Stimulated activated CD8-positive, alpha-beta memory T cell treated with anti-CD3 and anti-CD28 coated beads, Interleukin-15, amount 100 ng/mL, for 24 hours (primary cell): ENCODE measurements around the gene ZNF19.

Experiments
- DNase-seq: peaks from one replicate; pipeline ENCODE4 v3.0.0-alpha.2; 2020; ENCODE audit warnings: low read depth

Gene ZNF19

DNA sequence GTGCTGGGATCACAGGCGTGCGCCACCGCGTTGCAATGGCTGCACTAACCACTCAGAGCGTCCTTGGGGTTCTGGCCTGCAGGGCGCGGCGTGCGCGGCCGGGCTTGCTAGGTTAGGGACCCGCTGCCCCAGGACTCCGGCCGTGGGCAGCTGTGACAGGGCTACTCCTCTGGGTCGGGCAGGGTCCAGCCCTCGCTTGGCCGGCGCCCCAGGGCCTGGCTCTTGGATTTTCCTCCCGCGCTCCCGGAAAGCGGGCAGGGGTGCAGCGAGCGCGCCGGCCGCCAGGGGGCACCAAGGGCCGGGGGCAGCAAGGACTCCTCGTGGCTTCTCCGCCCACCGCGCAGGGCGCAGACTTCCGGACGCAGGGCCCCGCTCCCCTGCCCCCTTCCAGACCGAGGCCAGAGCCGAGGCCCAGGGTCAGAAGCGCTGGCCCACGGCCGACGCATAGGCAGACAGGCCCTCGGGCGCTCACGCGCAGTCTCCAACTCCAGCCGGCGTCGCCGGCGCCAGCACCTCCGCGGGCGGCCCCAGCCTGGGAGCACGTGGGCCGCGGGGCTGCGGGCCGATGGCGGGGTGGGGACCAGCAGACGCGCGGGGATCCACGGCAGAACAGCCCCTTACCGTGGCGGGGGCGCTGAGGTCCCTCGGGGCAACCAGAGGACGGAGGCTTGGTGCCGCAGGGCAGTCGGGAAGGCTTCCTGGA is 47.6 kb downstream of the ZNF19 start:
- DNase-seq: no peak

DNA sequence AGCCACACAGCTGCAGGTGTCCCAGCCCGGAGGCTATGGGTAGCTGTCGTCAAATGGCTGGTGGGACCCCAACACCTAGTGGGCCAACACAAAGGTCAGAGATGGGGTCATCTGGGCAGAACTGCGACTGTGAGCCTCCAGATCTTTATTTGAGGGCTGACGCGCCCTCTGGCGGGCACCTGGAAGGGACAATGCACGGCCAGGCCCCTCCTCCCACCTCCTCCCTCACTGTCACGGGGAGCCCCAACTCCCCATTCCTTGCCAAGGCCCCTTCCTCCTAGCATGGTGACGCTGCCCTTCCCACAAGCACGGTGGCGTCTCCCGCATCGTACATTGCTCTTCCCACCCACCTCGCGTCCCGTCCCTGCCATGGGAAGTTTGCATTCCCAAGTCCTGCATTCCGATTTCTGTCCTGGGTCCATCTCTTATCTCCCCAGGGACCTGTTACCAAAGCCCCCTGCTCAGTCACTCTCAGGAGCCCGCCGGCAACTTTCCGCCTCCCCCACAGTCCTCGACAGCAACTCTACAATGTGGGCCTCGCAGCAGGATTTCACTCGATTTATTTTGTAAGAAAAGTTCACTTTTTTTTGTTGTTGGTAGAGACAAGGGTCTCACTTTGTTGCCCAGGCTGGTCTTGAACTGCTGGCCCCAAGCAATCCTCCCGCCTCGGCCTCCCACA is 48.3 kb downstream of the ZNF19 start:
- DNase-seq: no peak

DNA sequence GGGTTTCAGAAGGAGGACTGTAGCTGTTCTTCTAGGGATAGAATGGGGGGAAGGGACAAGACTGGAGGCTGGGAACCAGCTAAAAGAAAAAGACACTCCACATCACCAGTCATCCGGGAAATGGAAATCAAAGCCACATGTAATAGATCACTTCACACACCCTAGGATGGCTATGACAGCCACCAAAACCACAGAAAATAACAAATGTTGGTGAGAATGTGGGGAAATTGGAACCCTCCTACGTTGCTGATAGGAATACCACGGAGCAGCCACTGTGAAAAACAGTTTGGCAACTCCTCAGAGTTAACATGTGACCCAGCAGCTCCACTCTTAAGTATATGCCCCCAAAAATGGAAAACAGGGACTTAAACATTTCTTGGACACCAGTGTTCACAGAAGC is 49.6 kb downstream of the ZNF19 start:
- DNase-seq: no peak

GRCh38 chr16:71436473-71436872 is 52.7 kb downstream of the ZNF19 start:
- no peak for DNase-seq

- no peak for DNase-seq
Observed at GRCh38 chr16:71432906-71433305, 56.2 kb downstream of the ZNF19 start.

DNA sequence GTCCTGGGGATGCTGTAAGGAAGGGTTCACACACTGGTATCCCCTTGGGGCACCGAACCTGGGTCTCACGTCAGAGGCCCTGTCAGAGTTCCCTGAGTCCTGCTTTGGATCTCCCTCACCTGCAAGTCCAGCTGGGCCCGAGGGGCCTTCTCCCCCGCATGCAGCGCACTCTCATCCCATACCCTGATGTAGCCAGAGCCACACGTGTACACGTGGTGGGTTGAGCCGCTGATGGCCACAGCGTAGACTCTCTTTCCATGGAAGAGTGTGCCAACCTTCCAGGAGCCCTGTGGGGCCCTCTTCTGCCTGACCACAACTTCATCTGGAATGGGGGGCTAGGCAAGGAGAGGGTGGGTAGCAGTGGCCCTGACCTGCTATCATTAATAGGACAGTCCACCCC is 57.1 kb downstream of the ZNF19 start:
- no peak for DNase-seq

GRCh38 chr16:71431176-71431575 is 57.9 kb downstream of the ZNF19 start:
- DNase-seq: no peak

DNA sequence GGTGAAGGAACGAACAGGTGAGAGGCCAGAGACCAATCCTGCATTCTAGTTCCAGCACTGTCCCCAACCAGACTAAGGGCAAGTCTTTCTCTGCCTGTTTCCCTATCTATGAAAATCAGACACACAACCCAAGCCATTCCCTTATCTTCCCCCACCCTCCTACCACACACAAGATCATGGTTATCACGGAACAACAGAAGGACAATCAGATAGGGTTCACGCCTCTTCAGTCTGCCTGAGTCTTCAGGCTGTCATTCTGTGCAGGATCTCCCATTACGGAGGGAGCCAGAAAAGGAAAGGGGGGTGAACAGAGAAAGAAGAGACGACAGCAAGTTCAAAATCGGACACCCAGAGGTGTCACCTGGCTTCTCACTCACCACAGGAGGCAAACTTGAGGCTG is 58.4 kb downstream of the ZNF19 start:
- DNase-seq: no peak

- no peak for DNase-seq
Observed at GRCh38 chr16:71429581-71429980, 59.5 kb downstream of the ZNF19 start.

DNA sequence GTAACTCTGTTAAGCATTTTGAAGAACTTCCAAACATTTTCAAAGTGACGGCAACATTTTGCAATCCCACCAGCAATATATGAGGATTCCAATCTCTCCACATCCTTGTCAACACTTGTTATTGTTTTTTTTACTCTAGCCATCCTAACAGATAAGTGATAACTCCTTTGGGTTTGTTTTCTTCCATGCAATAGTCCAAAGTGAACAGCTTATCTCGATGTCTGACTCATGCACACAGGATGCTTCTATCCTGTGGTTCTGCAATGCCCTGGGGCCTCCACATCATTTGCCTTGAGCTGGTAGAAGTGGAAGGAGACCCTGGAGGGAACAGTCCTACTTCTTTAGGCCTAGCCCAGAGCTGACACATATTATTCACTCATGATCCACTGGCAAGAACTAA is 60.2 kb downstream of the ZNF19 start:
- DNase-seq: no peak

DNA sequence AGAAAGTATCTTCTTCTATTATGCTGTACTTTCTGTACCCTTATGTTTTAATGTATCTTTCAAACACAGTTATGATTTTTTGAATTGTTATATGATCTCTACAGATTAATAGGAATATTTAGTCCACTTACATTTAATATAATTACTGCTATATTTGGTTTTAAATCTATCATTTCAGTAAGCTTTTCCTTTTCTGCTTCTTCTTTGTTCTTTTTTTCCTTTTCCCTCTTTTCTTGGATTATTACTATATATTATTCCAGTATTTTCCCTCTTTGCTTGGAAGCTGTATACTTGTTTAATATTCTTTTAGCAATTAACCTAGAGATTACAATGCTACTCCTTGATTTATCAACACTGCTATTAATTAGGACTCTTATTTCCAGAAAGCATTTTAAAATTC is 60.7 kb downstream of the ZNF19 start:
- DNase-seq: no peak

DNA sequence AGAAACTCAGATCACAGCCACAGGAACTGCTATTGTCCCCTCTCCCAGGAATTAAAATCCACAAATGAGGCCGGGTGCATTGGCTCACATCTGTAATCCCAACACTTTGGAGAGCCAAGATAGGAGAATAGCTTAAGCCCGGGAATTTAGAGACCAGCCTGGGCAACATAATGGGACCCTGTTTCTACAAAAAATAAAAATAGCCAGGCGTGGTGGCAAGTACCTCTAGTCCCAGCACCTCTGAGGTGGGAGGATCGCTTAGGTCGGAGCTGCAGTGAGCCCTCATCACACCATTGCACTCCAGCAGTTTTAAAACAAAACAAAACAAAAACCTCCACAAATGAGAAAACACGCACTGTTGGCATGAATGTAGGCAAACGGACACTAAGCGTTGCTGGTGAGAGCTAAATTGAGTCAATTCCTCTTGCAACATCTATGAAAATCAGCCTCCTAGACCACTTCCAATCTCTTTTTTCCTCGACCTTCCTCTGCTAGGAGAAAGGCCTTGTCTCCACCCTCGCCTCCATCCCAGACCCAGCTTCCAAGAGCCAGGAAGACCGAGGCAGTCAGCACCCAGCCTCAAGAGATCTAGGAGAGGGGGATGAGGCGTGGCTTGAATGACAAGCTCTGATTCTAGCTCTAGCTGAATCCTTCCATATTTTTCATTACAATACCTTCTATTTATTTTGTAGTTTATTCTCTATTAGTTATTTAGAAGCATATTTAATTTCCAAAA is 62.1 kb downstream of the ZNF19 start:
- no peak for DNase-seq

DNA sequence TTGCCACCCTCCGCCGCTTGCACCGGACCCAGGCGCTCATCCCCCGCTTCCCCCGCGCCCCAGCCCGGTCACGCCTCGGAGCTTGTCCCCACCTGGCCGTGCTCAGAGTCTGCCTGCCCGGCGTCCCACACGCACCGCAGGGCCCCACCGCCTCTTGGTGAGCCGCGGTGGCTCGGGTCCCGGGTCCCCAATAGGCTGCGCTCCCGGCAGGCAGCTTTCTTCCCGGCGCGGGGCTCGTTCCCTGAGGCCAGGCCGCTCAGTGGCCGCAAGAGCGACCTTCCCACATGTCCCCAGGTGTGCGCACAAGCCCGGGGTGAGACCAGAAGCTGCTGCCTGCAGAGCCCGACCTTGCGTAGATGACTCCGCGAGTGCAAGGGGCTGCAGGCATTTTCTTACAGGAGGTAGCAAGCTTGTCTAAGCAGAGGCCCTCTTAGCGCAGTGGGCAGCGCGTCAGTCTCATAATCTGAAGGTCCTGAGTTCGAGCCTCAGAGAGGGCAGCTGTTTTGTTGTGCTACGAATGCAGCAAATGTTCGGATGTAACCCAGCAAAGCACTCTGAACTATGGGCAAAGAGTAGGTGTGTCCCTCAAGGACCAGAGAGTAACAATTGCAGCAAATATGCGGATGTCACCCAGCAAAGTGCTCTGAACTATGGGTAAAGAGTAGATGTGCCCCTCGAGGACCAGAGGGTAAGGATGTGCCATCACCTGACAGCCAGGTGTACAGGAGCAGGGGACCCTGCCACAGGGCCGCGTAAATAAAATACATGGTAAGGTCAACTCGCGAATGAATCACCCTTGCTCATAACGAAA is 62.9 kb downstream of the ZNF19 start:
- DNase-seq: no peak

DNA sequence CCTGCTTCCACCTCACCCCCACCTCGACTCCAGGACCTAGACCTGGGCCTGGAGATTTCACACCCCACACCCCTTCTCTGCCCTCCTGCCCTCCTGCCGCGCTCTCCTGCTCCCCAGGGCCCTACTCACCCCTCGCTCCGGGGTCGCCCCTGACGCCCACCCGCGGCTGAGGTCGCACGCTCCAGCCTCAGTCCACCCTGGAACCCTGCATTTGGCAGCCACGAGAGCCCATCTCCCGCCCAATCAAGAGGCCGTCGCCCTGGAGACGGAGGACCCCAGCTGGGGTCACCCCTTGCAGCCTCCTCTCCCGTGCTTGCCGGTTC is 63.4 kb downstream of the ZNF19 start:
- no peak for DNase-seq

DNA sequence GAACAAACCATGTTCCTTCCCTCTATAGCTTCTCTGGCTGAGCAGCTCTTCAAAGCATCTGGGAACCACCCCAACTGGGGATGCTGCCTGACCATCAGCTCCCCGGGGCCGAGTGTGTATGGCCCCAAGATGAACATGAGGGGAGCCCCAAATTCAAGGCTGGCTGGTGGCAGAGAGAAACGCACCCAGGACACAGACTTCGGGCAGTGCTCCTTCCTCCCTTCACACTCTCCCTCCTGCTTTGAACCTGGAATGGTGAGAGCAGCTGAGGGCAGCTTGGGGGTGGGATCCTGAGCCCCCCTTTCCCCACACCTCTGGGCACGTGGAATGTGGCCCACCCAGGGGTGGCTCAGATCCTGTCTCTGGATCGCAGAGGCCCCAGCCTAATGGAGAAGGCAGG is 64.5 kb downstream of the ZNF19 start:
- no peak for DNase-seq

DNA sequence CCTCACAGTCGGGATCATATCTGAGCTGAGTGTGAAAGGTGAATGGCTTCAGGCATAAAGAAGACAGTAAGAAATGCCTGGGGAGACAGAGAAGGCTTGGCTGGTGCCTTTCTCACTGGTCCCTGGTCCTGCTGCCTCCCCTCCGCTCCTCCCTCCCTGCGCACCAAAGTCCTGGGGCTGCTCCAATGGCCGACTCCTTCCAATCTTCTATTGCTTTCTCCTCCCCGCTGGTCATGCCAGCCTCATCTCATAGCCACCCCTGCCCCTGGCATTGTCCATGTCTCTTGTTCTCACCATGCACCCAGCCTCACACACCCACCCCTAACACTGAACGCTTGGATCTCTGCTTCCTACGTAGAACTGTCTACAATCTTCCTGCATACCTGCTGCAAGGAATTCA is 65.3 kb downstream of the ZNF19 start:
- no peak for DNase-seq
